GM18505 (cell line): ENCODE measurements around the gene SLC16A8.

Experiments used
- ATAC-seq: cut with Tn5 transposase; IDR thresholded peaks from one replicate; pipeline ENCODE4 v1.9.1; 2021; ENCODE audit not compliant: unreplicated experiment
- POLR2A ChIP-seq: IDR thresholded peaks from 4 replicates; pipeline ENCODE4 v1.6.1; 2011; ENCODE audit warnings: borderline replicate concordance; ENCODE audit not compliant: insufficient read depth, insufficient read length; ENCODE audit errors: extremely low read depth

The SLC16A8 gene

DNA sequence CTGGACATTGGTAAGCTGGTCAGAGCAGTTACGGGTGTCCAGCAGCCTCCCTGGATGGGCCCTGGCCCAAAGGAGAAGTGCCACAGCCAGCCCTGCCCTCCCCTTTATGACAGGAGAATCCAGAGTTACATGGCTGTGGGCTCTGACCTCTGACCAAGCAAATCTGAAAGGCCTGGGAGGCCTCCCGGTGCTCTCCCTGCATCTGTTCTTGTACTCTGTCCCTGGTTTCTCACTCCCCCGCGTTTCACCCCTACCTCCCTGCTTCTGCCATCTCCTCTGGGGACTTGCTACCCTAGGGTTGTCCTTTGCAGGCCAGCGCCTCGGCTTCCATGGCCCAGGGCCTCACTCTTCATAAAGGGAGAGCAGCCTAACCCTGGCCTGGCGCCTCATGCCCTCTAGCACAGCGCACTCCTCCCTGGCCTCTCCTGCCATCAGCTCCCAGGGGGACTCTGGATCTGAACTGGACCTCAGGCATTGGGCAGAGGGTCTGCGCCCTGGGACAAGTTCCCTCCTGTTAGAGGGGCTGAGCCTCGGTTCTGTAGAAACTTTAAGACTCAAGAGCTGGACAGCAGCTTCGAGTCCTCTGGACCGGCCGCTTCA is 16.1 kb downstream of the SLC16A8 start:
- no peak for TF ChIP-seq POLR2A
- ATAC-seq = no peak

DNA sequence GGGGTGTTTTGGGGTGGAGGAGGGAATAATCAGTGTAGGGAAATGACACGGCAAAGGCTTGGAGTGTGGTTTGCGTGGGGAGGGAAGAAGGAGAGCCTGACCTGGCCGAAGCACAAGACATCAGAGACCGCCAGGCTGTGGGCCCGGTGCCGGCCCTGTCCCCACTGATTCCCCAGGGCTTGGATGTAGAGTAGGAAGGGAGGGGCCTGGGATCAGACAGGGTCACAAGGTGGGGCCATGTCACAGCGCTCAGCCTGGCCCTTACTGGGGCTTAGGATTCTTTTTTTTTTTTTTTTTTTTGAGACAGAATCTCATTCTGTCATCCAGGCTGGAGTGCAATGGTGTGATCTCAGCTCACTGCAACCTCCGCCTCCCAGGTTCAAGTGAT is 17.0 kb downstream of the SLC16A8 start:
- TF ChIP-seq POLR2A = no peak
- no peak for ATAC-seq

DNA sequence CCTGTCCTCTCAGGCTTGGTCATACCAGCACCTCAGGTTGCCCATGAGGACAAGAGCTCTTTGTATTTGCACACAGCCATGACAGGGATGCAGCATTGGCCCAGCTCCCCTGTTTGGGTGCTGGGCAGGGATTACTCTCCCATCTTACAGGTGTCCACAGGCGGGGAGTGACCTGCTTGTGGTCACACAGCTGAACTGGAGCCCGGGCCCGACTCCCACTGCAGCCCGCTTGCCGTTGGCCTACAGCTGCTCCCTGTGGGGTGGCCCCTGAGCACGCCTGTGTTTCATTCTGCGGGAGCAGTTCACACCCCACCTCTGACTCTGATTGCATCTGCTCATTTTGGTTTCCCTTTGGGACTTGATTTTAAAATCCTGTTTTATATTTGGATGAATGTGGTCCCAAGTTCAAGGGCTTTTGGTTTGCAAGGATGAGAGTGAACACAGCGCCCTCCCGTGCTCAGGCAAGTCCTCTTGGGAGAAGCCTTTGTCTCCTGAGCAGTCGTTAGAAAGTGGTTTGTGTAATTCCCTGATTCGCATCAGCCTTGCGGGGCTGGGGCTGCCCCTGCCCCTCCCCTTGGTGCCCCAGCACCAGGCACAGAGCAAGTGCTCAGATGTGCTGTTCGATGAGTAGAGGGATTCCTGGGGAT is 17.5 kb downstream of the SLC16A8 start:
- ATAC-seq = no peak
- no peak for TF ChIP-seq POLR2A

DNA sequence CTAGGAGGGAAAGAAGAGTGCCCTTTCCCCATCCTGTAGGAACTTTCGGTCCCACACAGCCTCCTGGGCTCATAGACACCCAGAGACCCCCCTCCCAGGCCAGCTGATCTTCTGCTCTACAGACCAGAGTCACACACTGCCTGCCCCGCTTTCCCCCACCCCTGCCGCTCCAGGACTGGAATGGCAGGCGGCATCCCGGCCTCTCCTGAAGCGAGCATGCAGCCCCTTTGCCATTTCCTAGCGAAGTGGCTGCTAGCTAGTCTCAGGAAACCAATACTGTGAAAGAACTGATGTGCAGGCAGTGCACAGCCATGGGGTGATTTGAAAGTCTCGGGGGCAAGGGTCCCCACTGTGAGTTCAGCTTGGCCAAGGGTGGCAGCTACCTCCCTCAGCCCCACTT is 18.4 kb downstream of the SLC16A8 start:
- no peak for TF ChIP-seq POLR2A
- no peak for ATAC-seq

DNA sequence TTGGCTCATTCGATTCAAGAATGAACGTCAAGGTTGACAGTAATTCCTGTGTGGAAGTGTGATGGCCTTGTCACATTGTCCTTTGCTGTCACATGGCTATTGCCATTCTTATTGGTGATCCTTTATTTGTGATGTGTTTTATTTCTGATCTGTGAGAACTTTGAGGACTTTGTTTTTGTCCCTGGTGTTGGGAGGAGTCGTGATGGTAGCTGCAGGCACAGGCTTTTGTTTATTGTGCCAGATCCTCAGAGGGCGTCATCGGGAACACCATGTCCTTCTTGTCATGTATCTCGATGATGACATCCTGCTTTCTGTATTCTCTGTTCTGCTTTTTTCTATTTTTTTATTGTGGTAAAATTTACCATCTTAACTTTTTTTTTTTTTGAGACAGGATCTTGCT is 21.2 kb downstream of the SLC16A8 start:
- ATAC-seq = no peak
- no peak for TF ChIP-seq POLR2A

DNA sequence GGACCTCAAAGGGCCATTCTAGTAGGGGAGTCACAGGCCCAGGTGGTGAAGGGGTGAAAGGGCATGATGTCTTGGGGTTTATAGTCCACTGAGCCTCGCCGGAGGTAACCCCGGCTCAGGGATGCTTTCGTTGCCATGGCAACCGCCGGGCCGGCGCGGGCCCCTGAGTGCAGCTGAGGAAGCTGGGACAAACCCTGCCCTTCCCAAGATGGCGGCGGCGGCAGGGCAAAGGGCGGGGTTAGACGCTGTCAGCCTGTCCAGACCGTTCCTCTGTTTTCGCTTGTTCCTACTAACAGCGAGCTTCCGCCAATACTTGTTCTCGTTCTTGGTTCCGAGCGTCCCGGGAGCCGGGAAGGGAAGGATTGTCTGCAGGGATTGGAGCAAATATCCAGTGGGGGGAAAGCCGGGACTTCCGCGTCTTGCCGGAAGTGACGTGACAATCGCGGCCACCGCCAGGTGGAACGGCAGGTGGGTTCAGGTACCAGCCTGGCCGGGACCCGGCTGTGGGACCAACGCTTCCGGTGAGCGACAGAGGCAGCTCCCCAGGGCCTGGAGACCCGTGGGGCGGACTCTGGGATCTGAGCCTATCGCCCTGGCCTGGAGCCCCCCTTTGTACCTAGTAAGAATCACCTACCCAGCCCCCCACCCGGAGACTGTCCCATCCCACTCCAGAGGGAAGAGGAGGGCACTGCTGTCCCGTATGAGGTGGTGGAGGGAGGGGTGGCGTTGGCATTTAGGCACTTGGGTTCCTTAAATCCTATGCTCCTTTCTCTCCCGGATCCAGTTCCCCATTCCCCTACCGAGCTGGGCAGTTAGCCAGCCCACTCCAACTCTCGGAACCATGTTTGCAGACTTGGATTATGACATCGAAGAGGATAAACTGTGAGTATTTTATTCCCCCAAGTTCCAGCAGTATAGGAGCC is 26.8 kb downstream of the SLC16A8 start, which contains the start of gene PICK1:
Gene PICK1, plus strand, starts transcription at position 436 of the 923 bp plus-strand sequence. Its CDS starts 406 bp downstream, at position 842.
- no peak for ATAC-seq
- TF ChIP-seq POLR2A = peak; percentile 61

DNA sequence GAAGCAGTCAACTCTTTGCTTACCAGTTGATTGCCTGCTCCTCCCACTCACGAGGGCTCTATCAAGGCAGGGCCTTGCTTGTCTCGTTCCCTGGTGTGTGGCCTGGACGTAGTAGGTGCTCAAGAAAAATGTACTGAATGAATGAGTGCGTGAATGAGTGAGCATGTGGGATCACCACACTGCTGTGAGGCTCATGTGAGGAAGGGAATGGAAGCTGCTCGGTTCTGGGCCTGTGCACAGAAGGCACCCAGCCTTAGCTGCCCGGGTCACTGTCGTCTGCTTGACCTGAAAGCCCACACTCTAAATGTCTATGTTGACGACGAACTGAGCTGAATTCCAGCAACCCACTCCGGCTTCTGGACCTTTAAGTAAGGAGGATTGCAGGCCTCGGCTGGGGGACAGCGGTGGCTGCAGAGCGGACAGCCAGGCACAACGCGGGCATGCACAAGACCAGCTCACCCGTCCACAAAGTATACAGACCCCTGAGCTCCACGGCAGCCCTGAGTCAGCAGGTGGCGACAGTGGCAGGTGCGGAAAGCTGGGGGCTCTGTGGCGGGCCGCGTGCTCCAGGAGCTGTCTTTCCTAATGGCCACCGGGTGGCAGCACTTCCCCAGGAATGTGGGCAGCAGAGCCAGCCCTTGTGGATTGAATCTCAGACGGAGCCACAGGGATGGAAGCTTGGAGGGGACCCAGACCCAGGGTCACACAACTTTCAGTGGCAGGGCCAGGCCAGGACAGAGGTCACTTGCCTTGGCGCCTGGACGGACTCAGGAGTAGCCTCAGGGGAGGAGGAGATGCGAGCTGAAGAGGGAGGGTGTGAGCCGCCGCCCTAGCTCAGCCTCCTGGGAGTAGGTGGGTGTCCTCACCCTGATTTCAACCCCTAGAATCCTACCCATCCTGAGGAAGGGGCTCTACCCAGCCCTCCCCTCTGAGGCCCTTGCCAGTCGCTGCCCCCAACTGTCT is 31.8 kb downstream of the SLC16A8 start:
- TF ChIP-seq POLR2A = no peak
- no peak for ATAC-seq

DNA sequence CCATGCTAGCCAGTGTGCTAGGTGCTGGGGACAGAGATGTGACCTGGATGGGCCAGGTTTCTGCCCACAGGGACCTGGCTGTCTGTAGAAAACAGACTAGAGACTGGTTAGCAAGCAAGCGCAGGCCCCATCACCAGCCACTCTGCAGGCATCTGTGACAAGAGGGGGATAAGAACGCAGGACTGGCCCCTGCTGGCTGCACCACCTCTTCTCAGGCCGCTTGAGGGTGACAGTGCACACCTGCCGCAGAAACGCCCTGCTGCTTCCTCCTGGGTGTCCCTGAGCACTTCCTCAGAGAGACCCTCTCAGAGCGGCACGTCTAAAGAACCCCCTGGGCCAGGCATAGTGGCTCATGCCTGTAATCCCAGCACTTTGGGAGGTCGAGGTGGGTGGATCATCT is 32.7 kb downstream of the SLC16A8 start:
- TF ChIP-seq POLR2A = no peak

DNA sequence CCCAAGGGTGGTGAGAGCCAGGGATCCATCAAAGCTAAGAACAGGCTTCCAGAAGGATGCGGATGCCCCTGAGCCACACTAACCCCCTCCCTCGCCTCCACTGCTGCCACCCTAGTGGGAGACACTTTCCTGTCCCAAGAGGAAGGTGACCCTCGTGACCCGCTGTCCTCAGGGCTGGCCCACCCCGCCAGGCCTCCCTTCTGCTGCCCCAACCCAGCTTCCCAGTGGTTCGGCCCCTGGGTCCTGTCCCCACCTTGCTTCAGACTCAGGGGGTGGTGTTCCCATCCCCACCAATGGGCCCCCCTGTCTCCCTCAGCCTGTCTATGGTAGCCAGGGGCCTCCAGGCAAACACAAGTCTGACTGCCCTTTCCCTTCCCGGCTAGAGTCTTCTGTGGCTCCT is 33.3 kb downstream of the SLC16A8 start:
- TF ChIP-seq POLR2A = no peak
- no peak for ATAC-seq

More for the DNA sequence above, 32.7 kb downstream of the SLC16A8 start:
- no peak for ATAC-seq

DNA sequence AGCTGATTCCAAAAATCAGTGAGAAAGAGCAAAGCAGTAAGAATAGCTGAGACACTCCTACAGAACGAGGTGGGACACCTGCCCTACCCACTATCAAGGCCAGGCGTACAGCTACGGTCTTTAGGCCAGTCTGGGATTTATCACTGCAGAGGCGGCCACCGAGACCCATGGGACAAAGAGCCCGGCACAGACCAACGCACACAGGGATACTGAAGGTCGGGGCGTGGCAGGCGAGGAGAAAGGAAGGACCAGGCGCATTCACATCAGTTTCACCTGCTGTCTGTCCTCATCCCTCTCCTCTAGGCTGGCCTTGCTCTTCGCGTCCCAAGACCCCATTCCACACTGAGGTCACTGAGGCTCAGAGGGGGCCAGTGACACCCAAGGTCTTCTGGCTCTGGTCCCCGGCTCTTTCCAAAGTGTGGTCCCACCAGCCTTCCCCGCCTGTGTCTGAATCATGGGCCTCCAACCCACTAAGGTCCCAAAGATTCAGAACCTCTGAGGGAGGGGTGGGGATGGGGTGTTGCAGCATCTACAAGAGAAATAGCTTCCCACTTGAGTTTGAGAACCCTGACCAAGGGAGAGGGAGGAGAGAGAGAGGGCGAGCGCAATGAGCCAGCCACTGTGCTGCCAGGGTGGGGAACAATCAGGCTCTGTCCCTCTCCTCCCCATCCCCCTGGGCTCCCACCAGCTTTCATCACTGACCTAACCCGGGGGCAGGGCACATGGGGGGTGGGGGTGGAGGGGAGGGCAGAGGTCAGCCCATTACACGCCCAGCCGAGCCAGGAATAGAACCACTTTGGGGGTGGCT is 34.0 kb downstream of the SLC16A8 start:
- no peak for TF ChIP-seq POLR2A
- no peak for ATAC-seq

DNA sequence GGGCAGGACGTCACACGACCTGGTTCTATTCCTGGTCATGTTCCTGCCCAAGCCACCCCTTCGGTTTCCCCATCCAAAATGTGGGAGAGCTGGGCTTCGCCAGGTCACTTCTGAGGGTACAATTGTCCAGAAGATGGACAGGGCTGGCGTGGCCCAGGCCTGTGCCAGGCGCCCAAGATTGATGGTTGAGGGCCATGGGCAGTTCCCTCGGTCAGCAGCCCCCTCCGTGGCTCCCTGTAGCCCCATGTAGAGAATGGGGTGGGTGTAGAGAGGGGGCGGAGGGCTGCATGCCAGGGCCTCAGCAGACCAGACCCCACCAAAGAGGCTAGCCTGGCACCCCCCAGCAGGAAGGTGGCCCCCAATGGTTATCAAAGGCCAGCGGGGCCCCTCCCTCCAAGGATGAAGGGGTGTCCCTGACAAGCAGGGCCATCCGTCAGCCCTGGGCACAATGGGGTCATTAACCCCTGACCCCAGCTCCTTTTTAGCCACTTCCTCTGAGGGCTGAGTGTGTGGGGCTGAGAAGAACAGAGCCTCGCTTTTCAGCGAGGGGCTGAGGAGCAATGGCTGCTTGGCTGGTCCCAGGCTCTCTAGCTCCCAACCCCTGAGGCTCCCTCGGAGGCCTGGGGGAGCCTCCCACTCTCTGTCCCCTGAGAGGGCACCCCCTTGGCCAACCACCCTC is 37.8 kb downstream of the SLC16A8 start:
- no peak for TF ChIP-seq POLR2A

More for the DNA sequence above, 37.8 kb downstream of the SLC16A8 start:
- ATAC-seq = no peak
